CD4-positive, alpha-beta T cell (primary cell): ENCODE data around the gene LYRM9. TPM values are rescaled to one million over a fixed set of nuclear protein-coding genes. Genes with fewer than 3 reads are reported as not detected.
"Not testable (repeated sequence)": the region's sequence is repeated elsewhere in the genome, so short reads cannot be mapped to it uniquely, and the experiment has no call there.

Source experiments
- ATAC-seq: fragments of 200-7000 bp; cut with Tn5 transposase; one replicate; pipeline ENCODE4 v1.10.0; 2022; ENCODE audit warnings: mild to moderate bottlenecking; ENCODE audit not compliant: poor library complexity
- CTCF ChIA-PET: fragments of 350-600 bp; sonication (Branson Sonifier 250); formaldehyde crosslinking; loops from one replicate; lab custom pipeline; 2021; ENCODE audit warnings: antibody characterized with exemption, inconsistent platforms; lab: Charles Lee
- POLR2A ChIA-PET: fragments of 350-600 bp; sonication (Branson Sonifier 250); formaldehyde crosslinking; loops from one replicate; lab custom pipeline; 2021; ENCODE audit warnings: antibody characterized with exemption, inconsistent platforms; lab: Charles Lee
- DNase-seq, 14 experiments: peaks; one replicate each; pipeline ENCODE4 v3.0.0-alpha.2; 2013 to 2020; ENCODE audit warnings: mixed read lengths in 2 of 14
- H3K27ac ChIP-seq, 2 donors: one replicate each; pipeline versions ENCODE4 v1.5.1 to v1.7.0; 2013; ENCODE audit warnings: low read length in 2 of 2, low read depth in 1 of 2, mild to moderate bottlenecking in 1 of 2
- H3K27me3 ChIP-seq, 2 experiments: 1 replicate in 1 of 2; 2 replicates in 1 of 2; pipeline versions ENCODE4 v1.6.1 to v1.7.0; 2013; ENCODE audit warnings: low read length in 2 of 2, control low read depth in 1 of 2, mild to moderate bottlenecking in 1 of 2, moderate library complexity in 1 of 2; ENCODE audit not compliant: insufficient read depth in 2 of 2, control insufficient read depth in 1 of 2
- H3K36me3 ChIP-seq: one replicate; pipeline ENCODE4 v1.6.1; 2013; ENCODE audit warnings: low read length, control low read depth; ENCODE audit not compliant: insufficient read depth
- H3K4me1 ChIP-seq: one replicate; pipeline ENCODE4 v1.6.1; 2013; ENCODE audit warnings: low read length, control low read depth; ENCODE audit not compliant: insufficient read depth
- H3K4me3 ChIP-seq: one replicate; pipeline ENCODE4 v1.5.1; 2013; ENCODE audit warnings: mild to moderate bottlenecking, low read length, moderate library complexity
- H3K9me3 ChIP-seq, 2 experiments: 1 replicate in 1 of 2; 2 replicates in 1 of 2; pipeline versions ENCODE4 v1.6.1 to v1.7.0; 2013; ENCODE audit warnings: low read length in 2 of 2, mild to moderate bottlenecking in 2 of 2, control low read depth in 1 of 2, moderate library complexity in 1 of 2; ENCODE audit not compliant: control insufficient read depth in 1 of 2, insufficient read depth in 1 of 2
- H3K27ac Mint-ChIP-seq: one replicate; pipeline ENCODE4 v1.8.0; 2020; ENCODE audit warnings: mixed read lengths
- H3K27me3 Mint-ChIP-seq: one replicate; pipeline ENCODE4 v1.8.0; 2021; ENCODE audit warnings: mixed read lengths
- H3K36me3 Mint-ChIP-seq: one replicate; pipeline ENCODE4 v1.8.0; 2021; ENCODE audit warnings: low read depth, mixed read lengths
- H3K4me1 Mint-ChIP-seq: one replicate; pipeline ENCODE4 v1.8.0; 2021; ENCODE audit warnings: low read depth, mixed read lengths
- H3K4me3 Mint-ChIP-seq: one replicate; pipeline ENCODE4 v1.8.0; 2020; ENCODE audit warnings: mild to moderate bottlenecking, mixed read lengths
- H3K9me3 Mint-ChIP-seq: one replicate; pipeline ENCODE4 v1.8.0; 2020; ENCODE audit warnings: mixed read lengths
- CTCF ChIP-seq: fragments of 200-600 bp; IDR thresholded peaks from one replicate; pipeline ENCODE4 v1.8.0; 2022; ENCODE audit warnings: antibody characterized with exemption, mild to moderate bottlenecking
- intact Hi-C, 2 experiments: fragments of 100-400 bp; cut with DNase I in 1 of 2; cut with micrococcal nuclease in 1 of 2; formaldehyde crosslinking; loops; one replicate each; pipeline versions ENCODE4 v1.15.1 to v1.9.0; 2023 to 2025; cut with DNase I, micrococcal nuclease
- total RNA-seq, 174 experiments: library from RNA in 2 of 174; stranded (reverse) in 2 of 174; gene quantifications; one replicate each; pipeline ENCODE4 v1.2.3 and lab custom pipeline; 2021 to 2026

The LYRM9 gene
- total RNA-seq, 2 experiments from 2014 or later: 13.0 to 15.7 TPM

DNA sequence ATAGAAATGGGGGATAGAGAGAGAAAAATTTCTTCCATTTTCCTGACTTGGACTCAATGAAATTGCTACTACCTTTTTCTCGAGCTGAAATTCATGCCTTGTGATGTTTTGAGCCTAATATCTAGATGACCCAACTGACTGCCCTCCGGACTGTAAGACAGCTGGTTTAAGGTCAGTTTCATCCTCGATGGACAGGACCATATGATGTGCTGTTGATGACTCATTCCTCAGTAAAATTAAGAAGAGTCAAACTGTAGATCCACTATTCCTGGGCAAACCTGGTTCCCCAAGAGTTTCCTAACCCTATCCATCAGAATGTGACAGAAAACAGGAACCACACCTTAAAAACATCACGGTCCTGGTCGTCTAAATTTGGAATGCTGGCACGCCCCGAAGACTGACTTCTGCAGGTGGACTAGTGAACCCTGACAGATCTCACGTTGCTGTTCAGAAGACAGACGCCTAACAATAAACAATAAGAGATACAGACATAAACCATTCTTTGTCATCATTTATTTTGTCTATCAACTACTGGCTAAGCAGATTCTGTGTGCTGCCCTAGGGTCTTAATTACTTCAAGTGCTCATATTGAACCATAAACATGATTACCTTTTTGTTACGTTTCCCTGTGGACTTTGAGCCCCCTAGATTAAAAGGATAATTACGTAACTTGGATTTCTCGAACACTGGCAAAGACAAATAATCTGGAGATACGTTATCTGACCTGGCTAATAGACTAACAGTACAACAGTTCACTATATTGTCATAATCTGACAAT is 47.7 kb downstream of the LYRM9 start:
- no peaks in the 10 kb centered on the region for H3K36me3 Mint-ChIP-seq
- no peaks in the 10 kb centered on the region for H3K9me3 Mint-ChIP-seq
- H3K27me3 ChIP-seq: no peaks in the 10 kb centered on the region
- DNase-seq (no peak), ATAC-seq (no peak)
- no peaks in the 10 kb centered on the region for H3K36me3 ChIP-seq
- peak overlapping the region; percentile 71 for H3K27ac Mint-ChIP-seq
- POLR2A ChIA-PET: interaction anchor here (1.1 to 1.7 kb wide), 2 partner anchors 33 to 37 kb away, joined by 3 to 11 read pairs; no protein-coding TSS in a partner anchor
- no peaks in the 10 kb centered on the region for H3K27me3 Mint-ChIP-seq
- H3K4me1 ChIP-seq: peaks cover 11% of the 10 kb centered on the region
- H3K9me3 ChIP-seq: peaks cover 0 to 3% of the 10 kb centered on the region in 2 experiments
- no peak overlapping the region for H3K4me3 ChIP-seq
- intact Hi-C loops: no loop called here
- peaks cover 14% of the 10 kb centered on the region for H3K4me1 Mint-ChIP-seq
- peak overlapping the region; percentile 17 for H3K4me3 Mint-ChIP-seq
- TF ChIP-seq CTCF: no peak
- CTCF ChIA-PET: interaction anchor here (0.9 kb wide), 1 partner anchor 40 kb away, joined by 4 read pairs; no protein-coding TSS in a partner anchor
- no peak overlapping the region for H3K27ac ChIP-seq

GRCh38 chr17:27840688-27841087 is 52.5 kb downstream of the LYRM9 start:
- CTCF ChIA-PET: no interaction called here
- Mint-ChIP-seq H3K27me3 (no peaks in the 10 kb centered on the region), H3K4me1 (peaks cover 5% of the 10 kb centered on the region), H3K36me3 (no peaks in the 10 kb centered on the region), H3K9me3 (no peaks in the 10 kb centered on the region), H3K4me3 (no peak overlapping the region), H3K27ac (no peak overlapping the region)
- no peak for TF ChIP-seq CTCF
- H3K9me3 ChIP-seq: no peaks in the 10 kb centered on the region
- H3K4me1 ChIP-seq: no peaks in the 10 kb centered on the region
- POLR2A ChIA-PET: no interaction called here
- H3K4me3 ChIP-seq: no peak overlapping the region
- no peaks in the 10 kb centered on the region for H3K36me3 ChIP-seq
- DNase-seq (no peak), ATAC-seq (no peak)
- no peaks in the 10 kb centered on the region for H3K27me3 ChIP-seq
- no peak overlapping the region for H3K27ac ChIP-seq
- intact Hi-C loops: no loop called here

DNA sequence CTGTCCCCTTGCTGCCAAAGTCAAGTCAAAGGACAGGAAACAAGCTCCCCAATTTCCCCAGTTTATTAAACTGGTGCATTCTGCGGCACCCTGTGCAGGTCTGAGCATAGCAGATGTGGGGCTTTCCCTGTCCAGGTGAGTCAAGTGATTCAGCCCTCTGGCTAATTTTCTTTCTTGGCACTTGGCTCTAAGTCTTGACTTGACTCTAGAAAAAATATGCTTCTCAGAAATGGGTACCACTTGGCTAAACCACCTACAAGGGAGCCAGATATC is 52.8 kb downstream of the LYRM9 start:
- H3K4me1 ChIP-seq, intact Hi-C loops, H3K27me3 ChIP-seq, H3K9me3 ChIP-seq, CTCF ChIA-PET, H3K27me3 Mint-ChIP-seq, H3K27ac Mint-ChIP-seq, H3K36me3 ChIP-seq, ATAC-seq, H3K36me3 Mint-ChIP-seq, H3K4me3 Mint-ChIP-seq, H3K27ac ChIP-seq, POLR2A ChIA-PET, H3K4me1 Mint-ChIP-seq, DNase-seq, H3K9me3 Mint-ChIP-seq, H3K4me3 ChIP-seq: not testable (repeated sequence)

- H3K27ac ChIP-seq, H3K27ac Mint-ChIP-seq, H3K9me3 Mint-ChIP-seq, POLR2A ChIA-PET, H3K4me3 ChIP-seq, H3K27me3 Mint-ChIP-seq, H3K9me3 ChIP-seq, H3K4me1 ChIP-seq, H3K4me1 Mint-ChIP-seq, ATAC-seq, H3K36me3 ChIP-seq, H3K4me3 Mint-ChIP-seq, H3K27me3 ChIP-seq, CTCF ChIA-PET, DNase-seq, H3K36me3 Mint-ChIP-seq, intact Hi-C loops: not testable (repeated sequence)
These were observed 53.4 kb downstream of the LYRM9 start for GRCh38 chr17:27839571-27840405.

- H3K4me3 Mint-ChIP-seq, H3K27ac ChIP-seq, H3K4me1 Mint-ChIP-seq, H3K4me1 ChIP-seq, H3K36me3 ChIP-seq, H3K27me3 Mint-ChIP-seq, H3K9me3 ChIP-seq, CTCF ChIA-PET, H3K4me3 ChIP-seq, H3K9me3 Mint-ChIP-seq, intact Hi-C loops, DNase-seq, H3K36me3 Mint-ChIP-seq, H3K27ac Mint-ChIP-seq, ATAC-seq, H3K27me3 ChIP-seq, POLR2A ChIA-PET: not testable (repeated sequence)
These were observed 54.6 kb downstream of the LYRM9 start for GRCh38 chr17:27838607-27839006.
